Activated B cell treated with CpG ODN at 0.5 μM for 24 hours (primary cell): ENCODE measurements around the gene CHCHD1. TPM values are rescaled to one million over a fixed set of nuclear protein-coding genes. Genes with fewer than 3 reads are reported as not detected.

Experiments
- ATAC-seq: fragments of 200-7000 bp; cut with Tn5 transposase; one replicate; pipeline ENCODE4 v1.10.0; 2021; ENCODE audit warnings: low read depth, mild to moderate bottlenecking, moderate library complexity
- CTCF ChIA-PET: fragments of 350-600 bp; sonication (Branson Sonifier 250); formaldehyde crosslinking; loops from one replicate; lab custom pipeline; 2021; ENCODE audit warnings: antibody characterized with exemption; lab: Charles Lee
- POLR2A ChIA-PET: fragments of 350-600 bp; sonication (Branson Sonifier 250); formaldehyde crosslinking; loops from one replicate; lab custom pipeline; 2021; ENCODE audit warnings: antibody characterized with exemption; lab: Charles Lee
- DNase-seq: peaks from one replicate; pipeline ENCODE4 v3.0.0; 2022
- H3K27ac Mint-ChIP-seq: one replicate; pipeline ENCODE4 v1.8.0; 2020; ENCODE audit warnings: mixed read lengths
- H3K27me3 Mint-ChIP-seq: one replicate; pipeline ENCODE4 v1.8.0; 2021; ENCODE audit warnings: mixed read lengths
- H3K36me3 Mint-ChIP-seq: one replicate; pipeline ENCODE4 v1.8.0; 2021; ENCODE audit warnings: low read depth, mixed read lengths
- H3K4me1 Mint-ChIP-seq: one replicate; pipeline ENCODE4 v1.8.0; 2021; ENCODE audit warnings: mixed read lengths
- H3K4me3 Mint-ChIP-seq: one replicate; pipeline ENCODE4 v1.8.0; 2020; ENCODE audit warnings: mild to moderate bottlenecking, mixed read lengths
- H3K9me3 Mint-ChIP-seq: one replicate; pipeline ENCODE4 v1.8.0; 2020; ENCODE audit warnings: mixed read lengths
- intact Hi-C: fragments of 100-400 bp; cut with micrococcal nuclease; formaldehyde crosslinking; loops from one replicate; pipeline ENCODE4 v1.15.1; 2024
- total RNA-seq: library from RNA; stranded (reverse); gene quantifications from 2 replicates; pipeline ENCODE4 v1.2.3, GENCODE V29; 2022
- TF ChIP-seq, protein P1 (sequence below): fragments of 200-600 bp; IDR thresholded peaks from one replicate; pipeline ENCODE4 v1.8.0; 2022; ENCODE audit warnings: antibody characterized with exemption, mild to moderate bottlenecking

CHCHD1 gene
- total RNA-seq, 1 donor from 2014 or later: 19.3 TPM

DNA sequence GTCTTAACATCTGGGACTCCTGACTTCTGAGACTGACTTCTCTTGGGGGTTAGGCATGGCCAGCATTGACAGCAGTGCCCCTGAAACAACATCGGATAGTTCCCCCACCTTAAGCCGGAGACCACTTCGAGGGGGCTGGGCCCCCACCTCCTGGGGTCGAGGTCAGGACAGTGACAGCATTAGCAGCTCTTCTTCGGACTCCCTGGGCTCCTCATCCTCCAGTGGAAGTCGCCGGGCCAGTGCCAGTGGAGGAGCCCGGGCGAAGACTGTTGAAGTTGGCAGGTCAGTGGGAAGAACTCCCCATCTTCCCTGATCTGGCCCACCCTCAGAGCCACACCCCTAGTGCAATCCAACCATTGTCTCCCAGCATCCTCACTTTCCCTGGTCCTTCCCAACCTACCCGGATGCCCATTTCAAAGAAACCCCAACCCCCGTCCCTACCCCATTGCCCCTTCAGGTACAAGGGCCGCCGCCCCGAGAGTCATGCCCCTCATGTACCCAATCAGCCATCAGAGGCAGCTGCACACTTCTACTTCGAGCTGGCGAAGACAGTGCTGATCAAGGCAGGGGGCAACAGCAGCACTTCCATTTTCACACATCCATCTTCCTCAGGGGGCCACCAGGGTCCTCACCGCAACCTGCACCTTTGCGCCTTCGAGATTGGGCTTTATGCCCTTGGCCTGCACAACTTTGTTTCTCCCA lies 15.6 kb downstream of the CHCHD1 start:
- intact Hi-C loops: no loop called here
- Mint-ChIP-seq H3K36me3 (peaks cover 88% of the 10 kb centered on the region), H3K9me3 (no peaks in the 10 kb centered on the region), H3K27me3 (no peaks in the 10 kb centered on the region), H3K27ac (no peak overlapping the region), H3K4me1 (no peaks in the 10 kb centered on the region), H3K4me3 (no peak overlapping the region)
- TF ChIP-seq, protein P1, sequence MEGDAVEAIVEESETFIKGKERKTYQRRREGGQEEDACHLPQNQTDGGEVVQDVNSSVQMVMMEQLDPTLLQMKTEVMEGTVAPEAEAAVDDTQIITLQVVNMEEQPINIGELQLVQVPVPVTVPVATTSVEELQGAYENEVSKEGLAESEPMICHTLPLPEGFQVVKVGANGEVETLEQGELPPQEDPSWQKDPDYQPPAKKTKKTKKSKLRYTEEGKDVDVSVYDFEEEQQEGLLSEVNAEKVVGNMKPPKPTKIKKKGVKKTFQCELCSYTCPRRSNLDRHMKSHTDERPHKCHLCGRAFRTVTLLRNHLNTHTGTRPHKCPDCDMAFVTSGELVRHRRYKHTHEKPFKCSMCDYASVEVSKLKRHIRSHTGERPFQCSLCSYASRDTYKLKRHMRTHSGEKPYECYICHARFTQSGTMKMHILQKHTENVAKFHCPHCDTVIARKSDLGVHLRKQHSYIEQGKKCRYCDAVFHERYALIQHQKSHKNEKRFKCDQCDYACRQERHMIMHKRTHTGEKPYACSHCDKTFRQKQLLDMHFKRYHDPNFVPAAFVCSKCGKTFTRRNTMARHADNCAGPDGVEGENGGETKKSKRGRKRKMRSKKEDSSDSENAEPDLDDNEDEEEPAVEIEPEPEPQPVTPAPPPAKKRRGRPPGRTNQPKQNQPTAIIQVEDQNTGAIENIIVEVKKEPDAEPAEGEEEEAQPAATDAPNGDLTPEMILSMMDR: no peak
- no peak for DNase-seq
- ChIA-PET POLR2A (interaction anchor here (1.0 kb wide), 2 partner anchors 11 to 12 kb away, joined by 3 to 5 read pairs; partner anchors contain the start of gene ZSWIM8), CTCF (no interaction called here)
- no peak for ATAC-seq

DNA sequence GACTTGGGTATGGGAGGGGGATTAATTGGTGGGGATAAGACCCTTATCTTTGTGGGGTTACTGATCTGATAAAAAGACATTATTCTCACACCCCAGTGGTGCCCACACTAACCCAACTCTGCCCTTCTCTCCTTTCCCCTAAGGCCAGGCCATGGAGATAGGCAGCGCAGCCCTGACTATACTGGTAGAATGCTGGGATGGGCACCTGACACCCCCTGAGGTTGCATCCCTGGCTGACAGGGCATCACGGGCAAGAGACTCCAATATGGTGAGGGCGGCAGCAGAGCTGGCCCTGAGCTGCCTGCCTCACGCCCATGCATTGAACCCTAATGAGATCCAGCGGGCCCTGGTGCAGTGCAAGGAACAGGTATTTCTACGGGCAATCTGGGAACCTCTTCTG lies 16.2 kb downstream of the CHCHD1 start:
- H3K4me3 Mint-ChIP-seq: no peak overlapping the region
- H3K27ac Mint-ChIP-seq: no peak overlapping the region
- no peak for ATAC-seq
- POLR2A ChIA-PET: interaction anchor here (1.0 kb wide), 1 partner anchor 12 kb away, joined by 3 read pairs; the partner anchor contains the start of gene ZSWIM8
- no peaks in the 10 kb centered on the region for H3K27me3 Mint-ChIP-seq
- no peaks in the 10 kb centered on the region for H3K4me1 Mint-ChIP-seq
- DNase-seq: no peak
- H3K36me3 Mint-ChIP-seq: peaks cover 88% of the 10 kb centered on the region
- no peaks in the 10 kb centered on the region for H3K9me3 Mint-ChIP-seq
- intact Hi-C loops: no loop called here
- TF ChIP-seq, protein P1: no peak
- CTCF ChIA-PET: no interaction called here

DNA sequence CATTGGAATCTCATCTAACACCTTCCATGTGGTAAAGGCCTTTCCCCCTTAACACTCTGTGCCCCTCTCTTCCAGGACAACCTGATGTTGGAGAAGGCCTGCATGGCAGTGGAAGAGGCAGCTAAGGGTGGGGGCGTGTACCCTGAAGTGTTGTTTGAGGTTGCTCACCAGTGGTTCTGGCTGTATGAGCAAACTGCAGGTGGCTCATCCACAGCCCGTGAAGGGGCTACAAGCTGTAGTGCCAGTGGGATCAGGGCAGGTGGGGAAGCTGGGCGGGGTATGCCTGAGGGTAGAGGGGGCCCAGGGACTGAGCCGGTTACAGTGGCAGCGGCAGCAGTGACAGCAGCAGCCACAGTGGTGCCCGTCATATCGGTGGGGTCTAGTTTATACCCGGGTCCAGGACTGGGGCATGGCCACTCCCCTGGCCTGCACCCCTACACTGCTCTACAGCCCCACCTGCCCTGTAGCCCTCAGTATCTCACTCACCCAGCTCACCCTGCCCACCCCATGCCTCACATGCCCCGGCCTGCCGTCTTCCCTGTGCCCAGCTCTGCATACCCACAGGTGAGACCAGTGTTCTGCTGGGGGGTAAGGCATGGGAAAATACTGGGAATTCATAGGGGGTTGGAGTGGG lies 17.2 kb downstream of the CHCHD1 start:
- peaks cover 7% of the 10 kb centered on the region for H3K4me1 Mint-ChIP-seq
- TF ChIP-seq, protein P1: no peak
- H3K36me3 Mint-ChIP-seq: peaks cover 87% of the 10 kb centered on the region
- H3K27me3 Mint-ChIP-seq: no peaks in the 10 kb centered on the region
- H3K4me3 Mint-ChIP-seq: no peak overlapping the region
- CTCF ChIA-PET: no interaction called here
- no peak for DNase-seq
- intact Hi-C loops: no loop called here
- POLR2A ChIA-PET: interaction anchor here (0.9 to 2.2 kb wide), 3 partner anchors 10 to 13 kb away, joined by 3 to 7 read pairs (median 3); partner anchors contain the start of genes NDST2 and ZSWIM8
- no peak for ATAC-seq
- H3K27ac Mint-ChIP-seq: no peak overlapping the region
- no peaks in the 10 kb centered on the region for H3K9me3 Mint-ChIP-seq

DNA sequence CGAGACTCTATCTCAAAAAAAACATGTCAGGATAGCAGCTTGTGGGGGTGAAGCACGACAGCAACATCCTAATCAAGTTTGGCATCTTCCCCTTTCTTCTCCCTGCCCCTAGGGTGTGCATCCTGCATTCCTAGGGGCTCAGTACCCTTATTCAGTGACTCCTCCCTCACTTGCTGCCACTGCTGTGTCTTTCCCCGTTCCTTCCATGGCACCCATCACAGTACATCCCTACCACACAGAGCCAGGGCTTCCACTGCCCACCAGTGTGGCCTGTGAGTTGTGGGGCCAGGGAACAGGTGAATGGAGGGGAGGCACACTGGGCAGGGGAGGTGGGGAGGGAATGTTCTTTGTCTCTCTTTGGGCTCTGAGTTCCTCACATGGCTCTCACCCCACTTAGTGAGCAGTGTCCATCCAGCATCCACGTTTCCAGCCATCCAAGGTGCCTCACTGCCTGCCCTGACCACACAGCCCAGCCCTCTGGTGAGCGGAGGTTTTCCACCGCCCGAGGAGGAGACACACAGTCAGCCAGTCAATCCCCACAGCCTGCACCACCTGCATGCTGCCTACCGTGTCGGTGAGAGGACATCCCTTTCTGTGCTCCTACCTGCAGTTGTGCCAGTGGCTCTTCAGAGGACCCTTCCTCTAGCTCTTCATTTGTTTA lies 18.2 kb downstream of the CHCHD1 start:
- no peaks in the 10 kb centered on the region for H3K9me3 Mint-ChIP-seq
- POLR2A ChIA-PET: interaction anchor here (0.6 to 2.2 kb wide), 5 partner anchors 9 to 27 kb away, joined by 3 to 8 read pairs (median 4); partner anchors contain the start of genes NDST2 and ZSWIM8
- ATAC-seq: no peak
- TF ChIP-seq, protein P1: no peak
- intact Hi-C loops: no loop called here
- peaks cover 88% of the 10 kb centered on the region for H3K36me3 Mint-ChIP-seq
- no peak overlapping the region for H3K4me3 Mint-ChIP-seq
- peaks cover 11% of the 10 kb centered on the region for H3K4me1 Mint-ChIP-seq
- no peak for DNase-seq
- H3K27me3 Mint-ChIP-seq: no peaks in the 10 kb centered on the region
- H3K27ac Mint-ChIP-seq: no peak overlapping the region
- CTCF ChIA-PET: no interaction called here
